Gastrocnemius medialis (tissue), 4 donors: ENCODE results near the gene LAMB3.

Experiments
- POLR2A ChIP-seq, 2 donors: fragments of 450-650 bp; IDR thresholded peaks; one replicate each; pipeline ENCODE4 v1.6.1; 2017; ENCODE audit warnings: antibody characterized with exemption in 2 of 2, mild to moderate bottlenecking in 2 of 2, moderate library complexity in 2 of 2
- TF ChIP-seq, protein P1 (sequence below), 5 experiments: fragments of 450-650 bp in 3 of 5; fragments of 200-600 bp in 2 of 5; sonication (generic) in 2 of 5; IDR thresholded peaks in 4 of 5; conservative IDR thresholded peaks in 1 of 5; 1 replicate in 4 of 5; 2 replicates in 1 of 5; pipeline ENCODE4 v1.5.1; 2016 to 2019; ENCODE audit warnings: antibody characterized with exemption in 5 of 5, mild to moderate bottlenecking in 3 of 5, moderate library complexity in 3 of 5

DNA sequence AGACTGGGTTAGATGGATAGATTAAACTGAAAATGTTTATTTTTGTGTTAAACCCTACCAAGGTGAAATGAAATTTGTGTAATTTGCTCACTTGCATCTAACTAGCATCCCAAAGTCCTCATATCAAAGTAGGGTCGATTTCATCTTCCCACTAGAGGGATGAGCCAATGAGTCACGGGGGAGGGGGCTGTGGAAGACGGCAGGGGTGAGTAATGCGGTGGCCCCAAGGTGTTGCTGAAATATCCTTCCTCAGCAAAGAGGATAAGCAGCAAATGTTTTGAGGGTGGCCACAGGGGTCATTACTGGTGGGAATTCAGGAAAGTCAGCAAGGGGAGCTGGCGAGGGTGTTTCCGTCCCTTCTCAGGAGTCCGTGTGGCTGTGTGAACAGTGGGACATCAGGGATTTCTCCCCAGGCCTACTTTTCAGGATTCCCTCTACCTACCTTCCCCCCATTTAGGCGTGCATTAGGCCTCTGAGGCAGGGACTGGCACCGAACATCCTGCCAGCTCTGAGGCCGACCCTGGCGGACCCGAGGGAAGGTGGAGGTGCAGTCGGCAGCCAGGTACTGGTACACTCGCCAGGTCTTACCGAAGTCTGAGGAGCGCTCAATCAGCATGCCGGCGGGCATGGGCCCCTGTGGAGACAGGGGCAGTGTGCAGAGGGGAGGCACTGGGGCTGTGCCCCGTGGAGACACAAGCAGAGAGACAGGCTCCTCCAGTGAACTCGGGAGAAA lies 18.1 kb downstream of the LAMB3 start:
- TF ChIP-seq, protein P1, sequence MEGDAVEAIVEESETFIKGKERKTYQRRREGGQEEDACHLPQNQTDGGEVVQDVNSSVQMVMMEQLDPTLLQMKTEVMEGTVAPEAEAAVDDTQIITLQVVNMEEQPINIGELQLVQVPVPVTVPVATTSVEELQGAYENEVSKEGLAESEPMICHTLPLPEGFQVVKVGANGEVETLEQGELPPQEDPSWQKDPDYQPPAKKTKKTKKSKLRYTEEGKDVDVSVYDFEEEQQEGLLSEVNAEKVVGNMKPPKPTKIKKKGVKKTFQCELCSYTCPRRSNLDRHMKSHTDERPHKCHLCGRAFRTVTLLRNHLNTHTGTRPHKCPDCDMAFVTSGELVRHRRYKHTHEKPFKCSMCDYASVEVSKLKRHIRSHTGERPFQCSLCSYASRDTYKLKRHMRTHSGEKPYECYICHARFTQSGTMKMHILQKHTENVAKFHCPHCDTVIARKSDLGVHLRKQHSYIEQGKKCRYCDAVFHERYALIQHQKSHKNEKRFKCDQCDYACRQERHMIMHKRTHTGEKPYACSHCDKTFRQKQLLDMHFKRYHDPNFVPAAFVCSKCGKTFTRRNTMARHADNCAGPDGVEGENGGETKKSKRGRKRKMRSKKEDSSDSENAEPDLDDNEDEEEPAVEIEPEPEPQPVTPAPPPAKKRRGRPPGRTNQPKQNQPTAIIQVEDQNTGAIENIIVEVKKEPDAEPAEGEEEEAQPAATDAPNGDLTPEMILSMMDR (IDR thresholded peaks at IDR 0.05 in 4 of 5, conservative IDR thresholded peaks at IDR 0.05 in 1 of 5) = no peak
- TF ChIP-seq POLR2A (IDR thresholded peaks at IDR 0.05) = no peak
